Chondrocyte (in vitro differentiated cells): ENCODE results near the gene SEL1L2. TPM values are rescaled to one million over a fixed set of nuclear protein-coding genes. Genes with fewer than 3 reads are reported as not detected.

Experiments
- DNase-seq: peaks from one replicate; pipeline ENCODE4 v3.0.0; 2021; ENCODE audit warnings: mixed read lengths, low spot score
- H3K27ac Mint-ChIP-seq: one replicate; pipeline ENCODE4 v1.8.0; 2021; ENCODE audit warnings: mild to moderate bottlenecking, moderate library complexity, mixed read lengths; ENCODE audit not compliant: unreplicated experiment
- H3K27me3 Mint-ChIP-seq: 2 replicates; pipeline ENCODE4 v1.8.0; 2021; ENCODE audit warnings: low read depth, mixed read lengths
- H3K36me3 Mint-ChIP-seq: 2 replicates; pipeline ENCODE4 v1.8.0; 2021; ENCODE audit warnings: low read depth, mixed read lengths
- H3K4me1 Mint-ChIP-seq: 2 replicates; pipeline ENCODE4 v1.8.0; 2021; ENCODE audit warnings: low read depth, mild to moderate bottlenecking, mixed read lengths
- H3K4me3 Mint-ChIP-seq: one replicate; pipeline ENCODE4 v1.8.0; 2021; ENCODE audit warnings: mild to moderate bottlenecking, moderate library complexity, mixed read lengths; ENCODE audit not compliant: unreplicated experiment
- H3K9me3 Mint-ChIP-seq: 2 replicates; pipeline ENCODE4 v1.8.0; 2021; ENCODE audit warnings: low read depth, mixed read lengths
- CTCF ChIP-seq: fragments of 200-600 bp; sonication (generic); IDR thresholded peaks from 2 replicates; pipeline ENCODE4 v1.5.0; 2021; ENCODE audit warnings: antibody characterized with exemption, mild to moderate bottlenecking, moderate library complexity
- total RNA-seq: library from RNA; stranded (reverse); gene quantifications from 3 replicates; pipeline ENCODE4 v1.2.1, GENCODE V29; 2021

The SEL1L2 gene
- total RNA-seq, 1 donor from 2014 or later: not detected

GRCh38 chr20:13883425-13883824 is 107.0 kb downstream of the SEL1L2 start:
- H3K27ac Mint-ChIP-seq: no peak overlapping the region
- peaks cover 9% of the 10 kb centered on the region for H3K27me3 Mint-ChIP-seq
- H3K36me3 Mint-ChIP-seq: no peaks in the 10 kb centered on the region
- no peak for DNase-seq
- no peak for TF ChIP-seq CTCF
- no peaks in the 10 kb centered on the region for H3K4me1 Mint-ChIP-seq
- no peaks in the 10 kb centered on the region for H3K9me3 Mint-ChIP-seq
- no peak overlapping the region for H3K4me3 Mint-ChIP-seq

GRCh38 chr20:13878566-13878965 is 111.8 kb downstream of the SEL1L2 start:
- TF ChIP-seq CTCF: no peak
- DNase-seq: no peak
- Mint-ChIP-seq H3K4me1 (no peaks in the 10 kb centered on the region), H3K9me3 (no peaks in the 10 kb centered on the region), H3K27ac (no peak overlapping the region), H3K27me3 (peaks cover 4% of the 10 kb centered on the region), H3K36me3 (no peaks in the 10 kb centered on the region), H3K4me3 (no peak overlapping the region)

DNA sequence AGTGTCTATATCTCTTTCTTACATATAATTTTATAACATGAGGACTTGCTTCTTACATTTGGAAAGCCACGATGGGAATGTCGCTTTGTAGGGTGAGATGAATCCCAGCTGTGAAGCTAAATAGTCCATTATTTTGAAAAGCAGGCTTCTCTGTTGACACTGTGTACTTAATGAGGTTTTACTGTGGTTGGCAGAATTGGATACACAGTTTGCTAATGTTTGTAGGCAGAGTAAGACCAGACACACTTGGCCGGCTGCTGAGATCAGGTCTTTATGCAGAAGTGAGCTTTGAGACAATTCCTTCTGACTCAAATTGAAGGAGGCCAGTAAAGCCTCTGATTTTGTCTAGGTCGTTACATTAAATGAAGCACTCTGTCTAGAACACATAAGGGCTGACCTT is 112.6 kb downstream of the SEL1L2 start:
- no peak overlapping the region for H3K27ac Mint-ChIP-seq
- peaks cover 4% of the 10 kb centered on the region for H3K27me3 Mint-ChIP-seq
- no peak for TF ChIP-seq CTCF
- H3K9me3 Mint-ChIP-seq: no peaks in the 10 kb centered on the region
- H3K36me3 Mint-ChIP-seq: no peaks in the 10 kb centered on the region
- H3K4me3 Mint-ChIP-seq: no peak overlapping the region
- H3K4me1 Mint-ChIP-seq: no peaks in the 10 kb centered on the region
- no peak for DNase-seq

DNA sequence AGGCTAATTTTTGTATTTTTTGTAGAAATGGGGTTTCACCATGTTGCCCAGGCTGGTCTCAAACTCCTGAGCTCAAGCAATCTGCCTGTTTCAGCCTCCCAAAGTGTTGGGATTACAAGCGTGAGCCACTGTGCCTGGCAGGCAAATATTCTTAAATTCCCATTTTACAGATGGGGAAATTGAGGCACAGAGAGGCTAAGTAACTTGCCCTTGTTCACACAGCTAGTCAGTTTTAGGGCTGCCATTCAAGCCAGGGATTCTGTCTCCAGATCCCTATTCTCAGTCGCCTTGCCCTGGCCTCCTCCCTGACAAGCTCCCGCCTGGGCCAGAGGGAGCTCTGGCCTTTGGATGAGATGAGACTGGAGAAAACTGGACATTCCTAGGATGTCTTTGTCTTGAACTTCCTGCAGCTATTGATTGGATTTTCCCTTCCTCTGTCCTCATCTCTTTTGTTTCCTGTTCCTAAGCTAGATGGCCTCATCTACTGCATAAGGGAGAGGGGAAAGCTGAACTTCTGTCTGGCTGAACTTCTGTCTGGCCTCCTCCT is 115.1 kb downstream of the SEL1L2 start:
- Mint-ChIP-seq H3K36me3 (no peaks in the 10 kb centered on the region), H3K27ac (no peak overlapping the region), H3K4me1 (no peaks in the 10 kb centered on the region), H3K9me3 (no peaks in the 10 kb centered on the region), H3K4me3 (no peak overlapping the region), H3K27me3 (peaks cover 4% of the 10 kb centered on the region)
- TF ChIP-seq CTCF: no peak
- no peak for DNase-seq

DNA sequence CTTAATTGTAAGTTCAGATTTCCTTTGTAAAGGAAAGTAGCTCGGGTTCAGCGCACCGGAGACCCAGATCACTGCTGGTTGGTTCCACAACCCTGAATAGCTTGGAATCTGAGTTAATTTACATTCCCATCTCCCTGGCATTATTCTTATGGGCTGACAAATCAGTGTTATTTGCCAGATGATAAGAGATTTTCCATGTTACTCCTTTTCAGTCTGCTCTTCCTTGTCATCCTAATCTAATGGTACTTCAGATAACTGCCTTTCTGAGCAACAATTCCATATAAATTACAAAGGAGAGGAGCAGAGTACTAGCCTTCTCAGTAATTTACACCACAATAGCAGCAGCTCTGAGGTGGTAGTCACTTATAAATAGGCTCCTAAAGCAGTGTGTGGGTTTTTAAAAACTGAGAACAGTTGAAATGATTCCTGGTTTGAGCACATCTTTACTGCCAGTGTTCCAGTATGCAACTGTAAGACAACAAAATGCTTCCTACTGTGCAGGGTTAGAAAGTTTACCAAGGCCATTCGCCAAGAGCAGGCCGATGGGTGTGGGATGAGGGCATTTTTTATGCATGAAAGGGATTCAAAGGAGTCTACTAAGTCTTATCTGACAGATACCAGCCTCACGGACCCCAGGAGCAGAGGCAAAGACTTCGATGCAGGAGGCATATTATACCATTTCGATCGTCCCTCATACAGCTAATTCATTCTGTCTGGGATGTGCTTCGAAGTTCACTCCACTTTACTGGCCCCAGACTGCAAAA is 115.8 kb downstream of the SEL1L2 start:
- H3K4me1 Mint-ChIP-seq: no peaks in the 10 kb centered on the region
- no peak for TF ChIP-seq CTCF
- no peak for DNase-seq
- no peak overlapping the region for H3K4me3 Mint-ChIP-seq
- no peaks in the 10 kb centered on the region for H3K9me3 Mint-ChIP-seq
- H3K27me3 Mint-ChIP-seq: peaks cover 2% of the 10 kb centered on the region
- no peaks in the 10 kb centered on the region for H3K36me3 Mint-ChIP-seq
- no peak overlapping the region for H3K27ac Mint-ChIP-seq
